ENCODE data around the gene ZNF48.

Gene ZNF48

GRCh38 chr16:30358990-30359870 lies 36.0 kb upstream of the ZNF48 start:
- no peak for DNase-seq

- DNase-seq: no peak
Observed at GRCh38 chr16:30359871-30360170, 35.4 kb upstream of the ZNF48 start.

- DNase-seq: no peak
Observed at GRCh38 chr16:30361180-30361579, 34.0 kb upstream of the ZNF48 start.

- DNase-seq: no peak
Observed at GRCh38 chr16:30365200-30365599, 30.0 kb upstream of the ZNF48 start.

GRCh38 chr16:30366511-30366910 lies 28.7 kb upstream of the ZNF48 start:
- DNase-seq: no peak

- DNase-seq: no peak
Observed at GRCh38 chr16:30367349-30368009, 27.7 kb upstream of the ZNF48 start.

- no peak for DNase-seq
Observed at GRCh38 chr16:30368122-30368791, 27.0 kb upstream of the ZNF48 start.

GRCh38 chr16:30368792-30369090 lies 26.5 kb upstream of the ZNF48 start:
- DNase-seq: no peak

- DNase-seq: no peak
Observed at GRCh38 chr16:30369091-30369937, 25.9 kb upstream of the ZNF48 start.

GRCh38 chr16:30369938-30370455 lies 25.2 kb upstream of the ZNF48 start:
- no peak for DNase-seq

GRCh38 chr16:30370456-30371247 lies 24.6 kb upstream of the ZNF48 start, which contains the start of gene TBC1D10B:
Gene TBC1D10B, minus strand, starts transcription at chr16:30370494. Its CDS starts 311 bp downstream, at chr16:30370183.
- peak; percentile 100 for DNase-seq

GRCh38 chr16:30371248-30371816 lies 23.9 kb upstream of the ZNF48 start:
- DNase-seq: no peak

GRCh38 chr16:30372038-30372712 lies 23.0 kb upstream of the ZNF48 start:
- DNase-seq: no peak

GRCh38 chr16:30372725-30373124 lies 22.5 kb upstream of the ZNF48 start:
- no peak for DNase-seq

GRCh38 chr16:30374538-30374937 lies 20.7 kb upstream of the ZNF48 start, which contains the start of gene MYL11:
Gene MYL11, plus strand, starts transcription at chr16:30374802. Its CDS starts 56 bp downstream, at chr16:30374858.
- no peak for DNase-seq

GRCh38 chr16:30375864-30376263 lies 19.4 kb upstream of the ZNF48 start:
- no peak for DNase-seq

- DNase-seq: no peak
Observed at GRCh38 chr16:30376461-30376902, 18.7 kb upstream of the ZNF48 start.

- no peak for DNase-seq
Observed at GRCh38 chr16:30377050-30377811, 18.0 kb upstream of the ZNF48 start.

GRCh38 chr16:30377812-30378235 lies 17.4 kb upstream of the ZNF48 start:
- peak; percentile 61 to 73 for DNase-seq
